GM19099 (cell line): Measurements from ENCODE around the gene CPLX1.

Experiments
- POLR2A ChIP-seq: IDR thresholded peaks from 3 replicates; pipeline ENCODE4 v1.6.1; 2011; ENCODE audit warnings: low read depth; ENCODE audit not compliant: insufficient read length; ENCODE audit errors: extremely low read depth

Gene CPLX1

DNA sequence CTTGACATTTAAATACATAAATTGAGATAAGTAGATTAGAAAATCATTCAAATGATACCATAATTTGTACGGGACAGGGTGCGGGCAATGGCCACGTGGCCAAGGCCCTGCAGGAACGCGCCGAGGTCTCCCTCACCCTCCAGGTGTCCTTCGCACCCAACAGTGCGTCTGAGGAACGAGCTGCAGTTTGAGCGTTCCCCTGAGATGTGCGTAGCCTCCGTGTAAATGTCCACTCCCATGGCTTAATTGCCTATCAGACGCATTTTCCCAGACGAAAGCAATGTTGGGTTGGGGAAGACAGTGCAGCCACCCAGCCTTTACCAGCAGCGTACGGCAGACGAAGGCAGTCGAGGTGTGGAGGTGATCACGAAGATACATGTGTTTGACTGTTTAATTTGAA is 56.4 kb downstream of the CPLX1 start:
- TF ChIP-seq POLR2A, result no peak

DNA sequence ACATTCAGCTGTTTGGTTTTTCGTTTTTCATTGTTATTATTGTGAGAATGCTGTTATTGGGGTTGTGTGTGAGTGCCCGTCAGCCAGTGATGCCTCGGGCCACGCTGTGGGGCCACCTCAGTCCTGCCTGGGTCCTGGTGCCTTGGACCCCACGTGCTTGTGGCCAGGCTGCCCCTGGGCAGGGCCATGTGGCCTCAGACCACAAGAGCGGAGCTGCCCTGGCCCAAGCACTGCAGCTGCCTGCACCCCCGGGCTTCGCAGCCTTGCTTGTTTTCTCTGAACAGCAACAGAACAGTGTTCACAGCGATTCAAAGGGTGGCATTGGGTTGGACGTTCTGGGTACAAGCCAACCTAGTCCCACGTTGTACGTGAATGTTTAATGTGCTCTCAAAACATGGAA is 56.9 kb downstream of the CPLX1 start:
- TF ChIP-seq POLR2A, result no peak

DNA sequence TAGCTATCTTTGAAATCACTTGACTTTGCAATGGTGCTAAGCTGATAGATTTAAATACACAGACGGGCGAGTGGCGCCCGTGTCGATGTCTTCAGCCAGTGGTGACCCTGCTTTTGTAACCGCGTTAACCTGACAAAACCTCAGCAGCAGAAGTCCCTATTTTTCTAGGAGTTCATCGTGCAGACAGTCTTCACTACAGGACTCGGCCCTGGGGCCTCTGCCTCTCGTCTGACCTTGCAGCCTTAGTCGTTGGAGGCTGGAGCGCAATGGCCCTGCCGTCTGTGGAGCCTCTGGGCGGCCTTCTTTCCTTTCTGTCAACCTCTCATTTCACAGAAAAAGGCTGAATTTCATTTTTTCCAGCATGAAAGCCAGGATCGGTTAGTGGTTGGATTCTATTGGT is 57.9 kb downstream of the CPLX1 start:
- TF ChIP-seq POLR2A, result no peak

- TF ChIP-seq POLR2A, result no peak
These were observed 59.2 kb downstream of the CPLX1 start for GRCh38 chr4:766559-767283.

GRCh38 chr4:766152-766515 is 59.8 kb downstream of the CPLX1 start:
- TF ChIP-seq POLR2A, result no peak

DNA sequence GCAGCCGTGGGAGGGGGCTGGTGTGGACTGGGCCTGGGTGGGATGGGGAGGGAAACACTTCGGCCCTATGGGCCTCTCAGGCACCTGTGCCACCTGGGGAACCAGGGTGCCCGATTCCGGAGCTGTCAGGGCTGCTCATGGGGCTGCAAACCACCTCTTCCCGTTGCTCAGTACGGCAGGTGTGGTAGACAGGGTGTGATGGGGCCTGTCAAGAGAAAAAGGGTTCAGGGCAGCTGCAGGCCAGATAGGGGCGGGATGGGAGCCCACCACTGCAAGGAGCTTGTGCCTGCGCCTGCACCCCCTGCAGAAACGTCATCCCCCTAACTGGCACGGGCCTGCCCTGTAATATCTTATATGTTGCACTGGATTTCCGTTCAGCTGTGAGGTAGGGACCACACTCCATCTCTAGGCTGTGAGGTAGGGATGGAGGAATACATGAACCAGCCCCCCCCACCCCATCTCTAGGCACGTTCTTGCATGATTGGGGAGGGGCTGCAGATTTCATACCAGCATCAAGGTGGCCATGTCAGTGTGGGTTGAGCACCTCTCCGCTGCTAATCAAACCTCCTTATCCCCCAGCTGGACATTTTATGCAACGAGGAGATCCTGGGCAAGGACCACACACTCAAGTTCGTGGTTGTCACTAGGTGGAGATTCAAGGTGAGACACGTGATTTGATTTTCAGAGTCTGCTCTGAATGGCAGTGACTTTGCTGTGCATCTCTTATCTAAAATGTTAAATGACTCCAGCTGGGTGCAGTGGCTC is 61.3 kb downstream of the CPLX1 start:
- TF ChIP-seq POLR2A, result no peak

- no peak for TF ChIP-seq POLR2A
These were observed 62.0 kb downstream of the CPLX1 start for GRCh38 chr4:763922-764321.

- no peak for TF ChIP-seq POLR2A
These were observed 62.6 kb downstream of the CPLX1 start for GRCh38 chr4:763191-763810.

DNA sequence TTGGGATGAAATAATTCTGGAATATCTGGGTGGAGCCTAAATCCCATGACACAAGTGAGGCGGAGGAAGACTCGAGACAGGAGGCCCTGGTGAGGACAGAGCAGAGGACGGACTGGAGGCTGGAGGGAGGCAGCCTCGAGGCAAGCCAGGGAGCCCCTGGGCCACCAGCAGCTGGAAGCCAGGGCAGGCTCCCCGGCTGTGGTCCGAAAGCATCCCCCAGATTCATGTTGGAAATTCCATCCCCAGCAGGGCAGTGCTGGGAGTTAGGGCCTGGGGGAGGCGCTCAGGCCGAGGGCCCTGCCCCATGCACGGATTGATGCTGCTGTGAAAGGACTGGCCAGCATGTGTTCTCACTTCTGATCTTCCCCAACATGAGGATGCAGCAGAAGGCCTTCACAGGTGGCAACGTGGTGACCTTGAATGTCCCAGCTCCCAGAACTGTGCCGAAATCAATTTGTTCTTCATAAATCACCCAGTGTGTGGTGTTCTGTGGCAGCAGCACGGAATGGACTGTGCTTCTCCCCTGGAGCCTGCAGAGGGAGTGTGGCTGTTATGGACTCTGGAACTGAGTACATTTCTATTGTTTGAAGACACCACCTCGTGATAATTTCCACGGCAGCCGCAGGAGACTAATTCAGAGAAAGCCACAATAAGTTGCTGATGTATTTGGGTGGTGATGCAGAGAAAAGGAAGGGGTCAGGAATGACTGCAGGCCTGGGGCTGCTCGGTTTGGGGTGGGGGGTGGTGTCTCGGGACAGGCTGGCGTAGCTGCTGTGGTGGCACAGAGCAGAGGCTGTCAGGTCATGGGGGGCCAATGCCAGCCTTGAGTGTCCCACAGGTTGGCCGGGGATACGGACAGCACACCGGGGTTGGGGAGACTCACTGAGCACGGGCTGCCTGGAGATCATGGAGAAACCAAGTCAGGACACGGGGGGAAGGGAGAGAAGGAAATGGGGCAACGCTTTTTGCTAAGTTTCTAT is 63.4 kb downstream of the CPLX1 start:
- TF ChIP-seq POLR2A, result no peak

GRCh38 chr4:761739-762138 is 64.2 kb downstream of the CPLX1 start:
- no peak for TF ChIP-seq POLR2A

DNA sequence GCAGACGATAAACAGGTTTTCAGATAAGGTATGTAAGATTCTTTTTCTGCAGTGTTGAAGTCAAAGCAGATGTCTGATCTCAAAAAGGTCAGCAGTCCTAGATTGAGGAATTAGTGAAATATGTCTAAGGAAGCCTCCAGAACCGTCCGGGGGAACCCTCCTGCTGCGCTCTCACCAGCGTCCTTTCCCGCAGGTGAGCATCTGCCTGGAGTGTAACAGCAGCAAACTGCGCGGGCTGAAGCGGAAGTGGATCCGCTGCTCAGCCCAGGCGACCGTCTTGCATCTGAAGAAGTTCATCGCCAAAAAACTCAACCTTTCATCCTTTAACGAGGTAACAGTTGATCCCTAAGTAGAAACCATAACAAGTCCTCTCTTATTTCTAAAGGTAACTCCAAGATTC is 64.8 kb downstream of the CPLX1 start:
- no peak for TF ChIP-seq POLR2A

- no peak for TF ChIP-seq POLR2A
These were observed 65.3 kb downstream of the CPLX1 start for GRCh38 chr4:760616-761015.

GRCh38 chr4:757111-757510 is 68.8 kb downstream of the CPLX1 start:
- no peak for TF ChIP-seq POLR2A

- TF ChIP-seq POLR2A, result no peak
These were observed 71.5 kb downstream of the CPLX1 start for GRCh38 chr4:754221-755120.
